Fibroblast of lung (primary cell): ENCODE data around the gene EML4. TPM values are rescaled to one million over a fixed set of nuclear protein-coding genes. Genes with fewer than 3 reads are reported as not detected.
A peak's percentile ranks its signal among the peaks of the same experiment; 100 is the strongest.

Experiments
- DNase-seq, 2 donors: peaks; one replicate each; pipeline versions ENCODE4 v3.0.0 to v3.0.0-alpha.2; 2010; ENCODE audit warnings: low read depth in 2 of 2
- H2AFZ ChIP-seq: 2 replicates; pipeline ENCODE4 v1.5.1; 2012; ENCODE audit warnings: low read length, control low read depth, inconsistent platforms
- H3K27ac ChIP-seq: 2 replicates; pipeline ENCODE4 v1.5.1; 2011; ENCODE audit warnings: low read length, control low read depth; ENCODE audit not compliant: insufficient read depth
- H3K27me3 ChIP-seq: 2 replicates; pipeline ENCODE4 v1.5.1; 2011; ENCODE audit warnings: mild to moderate bottlenecking, low read length; ENCODE audit not compliant: control insufficient read depth, insufficient read depth
- H3K36me3 ChIP-seq: 2 replicates; pipeline ENCODE4 v1.5.1; 2011; ENCODE audit warnings: low read length; ENCODE audit not compliant: control insufficient read depth, insufficient read depth
- H3K4me1 ChIP-seq: 2 replicates; pipeline ENCODE4 v1.5.1; 2011; ENCODE audit warnings: low read length; ENCODE audit not compliant: control insufficient read depth, insufficient read depth; ENCODE audit errors: extremely low read depth
- H3K4me2 ChIP-seq: 2 replicates; pipeline ENCODE4 v1.5.1; 2011; ENCODE audit warnings: low read length, control low read depth; ENCODE audit not compliant: insufficient read depth; ENCODE audit errors: extremely low read depth
- H3K4me3 ChIP-seq, 4 experiments: fragments of 200-600 bp in 1 of 4; sonication (generic) in 1 of 4; replicated peaks in 1 of 4; 2 replicates each; pipeline ENCODE4 v1.5.1; 2011 to 2016; ENCODE audit warnings: low read length in 4 of 4, low read depth in 3 of 4, mild to moderate bottlenecking in 3 of 4, control low read depth in 2 of 4, inconsistent platforms in 1 of 4, mixed read lengths in 1 of 4; ENCODE audit not compliant: insufficient read depth in 1 of 4; ENCODE audit errors: control extremely low read depth in 1 of 4
- H3K79me2 ChIP-seq: 2 replicates; pipeline ENCODE4 v1.5.1; 2012; ENCODE audit warnings: mild to moderate bottlenecking, low read length, inconsistent platforms; ENCODE audit not compliant: control insufficient read depth, insufficient read depth
- H3K9ac ChIP-seq: 2 replicates; pipeline ENCODE4 v1.5.1; 2011; ENCODE audit warnings: mild to moderate bottlenecking, low read length, control low read depth; ENCODE audit not compliant: insufficient read depth
- H3K9me3 ChIP-seq: 2 replicates; pipeline ENCODE4 v1.5.1; 2012; ENCODE audit warnings: low read depth, low read length; ENCODE audit not compliant: control insufficient read depth, insufficient read depth
- H4K20me1 ChIP-seq: 2 replicates; pipeline ENCODE4 v1.5.1; 2011; ENCODE audit warnings: low read length; ENCODE audit not compliant: control insufficient read depth, insufficient read depth; ENCODE audit errors: extremely low read depth
- CTCF ChIP-seq, 2 donors: IDR thresholded peaks in 1 of 2; conservative IDR thresholded peaks in 1 of 2; 1 replicate in 1 of 2; 2 replicates in 1 of 2; pipeline ENCODE4 v1.5.1; 2011 to 2012; ENCODE audit warnings: low read length in 2 of 2, control low read depth in 1 of 2, inconsistent platforms in 1 of 2, low read depth in 1 of 2, mild to moderate bottlenecking in 1 of 2
- EZH2 ChIP-seq: IDR thresholded peaks from 2 replicates; pipeline ENCODE4 v1.5.1; 2012; ENCODE audit warnings: low read length, control low read depth, mild to moderate bottlenecking; ENCODE audit errors: missing control alignments
- polyA plus RNA-seq, 2 donors: library from polyadenylated mRNA; depleted of rRNA in 1 of 2; stranded (reverse) in 1 of 2; unstranded in 1 of 2; fragments of >200 nt; gene quantifications; 2 replicates each; pipeline ENCODE4 v1.2.1, GENCODE V29; 2011 to 2012; ENCODE audit warnings: missing spikeins in 1 of 2
- total RNA-seq: library from RNA; depleted of rRNA; stranded (reverse); fragments of >200 nt; gene quantifications from 2 replicates; pipeline ENCODE4 v1.2.1, GENCODE V29; 2014

Gene EML4
- total and polyA plus RNA-seq, 2 donors (not counting 1 experiment from before 2014, with no cell fraction given), result 49.5 to 62.7 TPM

- peak overlapping the region; percentile 97 for H3K4me2 ChIP-seq
- DNase-seq, result peak in 1 of 2 donors; percentile 43
- no peak for TF ChIP-seq CTCF (conservative IDR thresholded peaks at IDR 0.05 in 1 of 2, IDR thresholded peaks at IDR 0.05 in 1 of 2; ENCODE audit: low read depth in 1 of 2, low read length in 2 of 2)
- TF ChIP-seq EZH2, result no peak
- H3K36me3 ChIP-seq, result no peaks in the 10 kb centered on the region
- H3K4me3 ChIP-seq, result peak overlapping the region; percentile 88 to 98 (median 96)
- peaks cover 59% of the 10 kb centered on the region for H3K79me2 ChIP-seq
- no peaks in the 10 kb centered on the region for H3K9me3 ChIP-seq
- no peaks in the 10 kb centered on the region for H4K20me1 ChIP-seq
- H3K27me3 ChIP-seq, result no peaks in the 10 kb centered on the region
- no peak overlapping the region for H2AFZ ChIP-seq
- H3K9ac ChIP-seq, result peak overlapping the region; percentile 97
- H3K27ac ChIP-seq, result peak overlapping the region; percentile 94
- H3K4me1 ChIP-seq, result peaks cover 5% of the 10 kb centered on the region
These were observed 190.3 kb downstream of the EML4 start for GRCh38 chr2:42359304-42359964.

- DNase-seq, result peak; percentile 14 to 59
- H2AFZ ChIP-seq, result no peak overlapping the region
- peak overlapping the region; percentile 94 for H3K27ac ChIP-seq
These were observed 190.9 kb downstream of the EML4 start for GRCh38 chr2:42359965-42360483.

More at GRCh38 chr2:42359965-42360483, 190.9 kb downstream of the EML4 start:
- Histone ChIP-seq H3K9ac (peak overlapping the region; percentile 97), H3K4me2 (peak overlapping the region; percentile 97), H3K9me3 (no peaks in the 10 kb centered on the region), H3K79me2 (peaks cover 53% of the 10 kb centered on the region), H4K20me1 (no peaks in the 10 kb centered on the region), H3K4me3 (peak overlapping the region; percentile 88 to 98 (median 96)), H3K36me3 (no peaks in the 10 kb centered on the region), H3K4me1 (peaks cover 5% of the 10 kb centered on the region), H3K27me3 (no peaks in the 10 kb centered on the region)
- TF ChIP-seq EZH2, result no peak
- TF ChIP-seq CTCF (conservative IDR thresholded peaks at IDR 0.05 in 1 of 2, IDR thresholded peaks at IDR 0.05 in 1 of 2; ENCODE audit: low read depth in 1 of 2, low read length in 2 of 2), result no peak
